GM21737 (cell line): Measurements from ENCODE around the gene TKFC.
A peak's percentile ranks its signal among the peaks of the same experiment; 100 is the strongest.
"Not testable (repeated sequence)": the region's sequence is repeated elsewhere in the genome, so short reads cannot be mapped to it uniquely, and the experiment has no call there.

Source experiments
- ATAC-seq: cut with Tn5 transposase; IDR thresholded peaks from one replicate; pipeline ENCODE4 v1.9.1; 2021; ENCODE audit warnings: mild to moderate bottlenecking, moderate library complexity; ENCODE audit not compliant: unreplicated experiment

TKFC gene

DNA sequence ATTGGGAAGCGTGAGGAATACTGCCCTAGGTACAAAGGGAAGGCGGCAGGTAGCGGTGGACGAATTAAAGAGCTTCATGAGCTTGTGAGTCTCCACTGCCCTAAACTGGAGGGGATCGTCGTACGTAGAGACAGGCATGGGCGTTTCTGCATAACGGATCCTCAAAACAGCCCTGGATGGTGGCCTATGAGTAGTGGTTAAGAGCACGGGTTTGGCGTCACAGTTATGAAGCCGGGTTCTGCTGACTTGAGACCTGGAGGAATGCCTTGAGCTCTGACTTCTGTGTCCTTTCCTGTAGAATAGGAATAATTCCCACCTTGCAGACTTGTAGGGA is 29.5 kb downstream of the TKFC start:
- peak; percentile 6 for ATAC-seq

DNA sequence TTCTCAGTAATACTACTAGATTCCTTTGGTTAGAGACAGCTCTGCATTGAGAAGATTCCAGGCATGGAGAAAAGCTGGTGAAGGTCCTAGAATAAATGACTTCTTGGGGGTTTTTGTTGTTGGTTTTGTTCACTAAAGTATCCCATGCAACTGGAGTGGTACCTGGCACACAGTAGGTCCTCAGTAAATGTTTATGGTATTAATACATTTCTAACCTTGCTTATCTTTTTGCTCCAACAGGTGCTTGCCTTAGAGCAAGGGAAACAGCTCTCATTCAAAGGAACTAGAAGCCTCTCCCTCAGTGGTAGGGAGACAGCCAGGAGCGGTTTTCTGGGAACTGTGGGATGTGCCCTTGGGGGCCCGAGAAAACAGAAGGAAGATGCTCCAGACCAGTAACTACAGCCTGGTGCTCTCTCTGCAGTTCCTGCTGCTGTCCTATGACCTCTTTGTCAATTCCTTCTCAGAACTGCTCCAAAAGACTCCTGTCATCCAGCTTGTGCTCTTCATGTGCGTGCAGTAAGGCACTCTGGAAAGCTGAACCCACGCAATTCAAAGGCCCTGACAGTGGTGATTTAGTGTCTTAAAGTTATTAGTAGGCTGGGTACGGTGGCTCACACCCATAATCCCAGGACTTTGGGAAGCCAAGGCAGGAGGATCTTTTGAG is 31.1 kb downstream of the TKFC start:
- ATAC-seq, result no peak

DNA sequence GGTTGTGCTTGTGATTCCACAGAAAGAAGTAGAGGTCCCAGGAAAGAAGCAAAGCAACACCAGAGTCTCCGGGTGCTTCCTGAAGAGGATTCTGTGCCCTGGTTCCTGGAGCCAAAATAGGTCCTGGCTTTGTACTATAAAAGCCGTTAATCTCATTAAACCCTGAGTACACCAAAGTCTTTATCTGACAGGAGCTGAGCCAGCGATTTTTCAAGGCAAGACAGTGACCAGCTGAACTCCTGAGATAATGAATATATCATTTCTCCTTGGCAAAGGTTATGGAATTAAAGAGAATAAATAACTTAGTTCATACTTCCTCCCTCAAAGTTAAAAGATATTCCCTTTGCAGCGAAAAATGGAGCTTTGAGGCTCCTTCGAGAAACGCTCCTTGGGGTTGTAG is 34.4 kb downstream of the TKFC start:
- ATAC-seq, result no peak

DNA sequence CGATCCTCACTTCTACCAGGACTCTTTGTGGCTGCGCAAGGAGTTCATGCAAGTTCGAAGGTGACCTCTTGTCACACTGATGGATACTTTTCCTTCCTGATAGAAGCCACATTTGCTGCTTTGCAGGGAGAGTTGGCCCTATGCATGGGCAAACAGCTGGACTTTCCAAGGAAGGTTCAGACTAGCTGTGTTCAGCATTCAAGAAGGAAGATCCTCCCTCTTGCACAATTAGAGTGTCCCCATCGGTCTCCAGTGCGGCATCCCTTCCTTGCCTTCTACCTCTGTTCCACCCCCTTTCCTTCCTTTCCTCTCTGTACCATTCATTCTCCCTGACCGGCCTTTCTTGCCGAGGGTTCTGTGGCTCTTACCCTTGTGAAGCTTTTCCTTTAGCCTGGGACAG is 35.6 kb downstream of the TKFC start:
- ATAC-seq, result no peak

DNA sequence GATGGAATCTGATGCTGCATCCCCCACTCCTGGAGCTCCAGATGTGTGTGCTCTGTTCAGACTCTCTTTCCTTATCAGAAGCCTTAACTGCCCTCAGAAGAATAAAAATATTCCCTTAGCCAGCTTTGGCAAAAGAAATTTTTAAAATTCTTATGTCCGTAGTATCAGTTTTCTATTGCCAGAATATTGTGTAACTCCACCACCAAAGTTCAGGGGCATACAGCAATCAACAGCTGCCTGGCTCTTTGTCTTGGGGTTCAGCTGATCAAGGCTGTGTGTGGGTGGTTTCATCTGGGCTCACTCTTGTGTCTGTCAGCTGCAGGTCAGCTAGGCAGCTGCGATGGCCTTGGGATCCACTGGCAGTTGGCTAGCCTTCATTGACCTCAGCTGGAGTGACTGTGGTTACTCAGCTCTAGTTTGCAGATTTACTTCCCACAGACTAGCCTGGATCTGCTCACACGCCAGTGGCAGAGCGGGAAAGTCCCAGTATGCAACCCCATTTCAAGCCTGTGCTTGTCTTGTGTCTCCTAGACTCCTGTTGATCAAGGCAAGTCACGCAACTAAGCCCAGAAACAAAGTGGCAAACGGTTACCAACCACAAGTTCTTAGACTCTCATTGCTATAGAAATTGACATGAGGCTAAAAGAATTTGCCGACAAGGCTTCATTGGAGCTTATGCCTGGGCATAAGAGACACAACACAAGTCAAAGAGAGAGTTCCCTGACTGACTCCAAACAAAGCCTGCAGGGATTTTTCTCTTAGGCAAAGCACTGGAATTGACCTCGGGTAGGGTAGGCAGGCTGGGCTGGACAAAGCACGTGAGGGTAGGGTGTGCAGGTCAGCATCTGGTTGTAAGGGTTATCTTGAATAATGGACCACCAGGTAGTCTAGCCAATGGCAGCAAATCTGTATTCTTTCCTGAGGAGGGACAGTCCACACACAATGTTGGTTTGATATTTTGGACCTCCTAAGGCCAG is 36.6 kb downstream of the TKFC start:
- ATAC-seq, result no peak

DNA sequence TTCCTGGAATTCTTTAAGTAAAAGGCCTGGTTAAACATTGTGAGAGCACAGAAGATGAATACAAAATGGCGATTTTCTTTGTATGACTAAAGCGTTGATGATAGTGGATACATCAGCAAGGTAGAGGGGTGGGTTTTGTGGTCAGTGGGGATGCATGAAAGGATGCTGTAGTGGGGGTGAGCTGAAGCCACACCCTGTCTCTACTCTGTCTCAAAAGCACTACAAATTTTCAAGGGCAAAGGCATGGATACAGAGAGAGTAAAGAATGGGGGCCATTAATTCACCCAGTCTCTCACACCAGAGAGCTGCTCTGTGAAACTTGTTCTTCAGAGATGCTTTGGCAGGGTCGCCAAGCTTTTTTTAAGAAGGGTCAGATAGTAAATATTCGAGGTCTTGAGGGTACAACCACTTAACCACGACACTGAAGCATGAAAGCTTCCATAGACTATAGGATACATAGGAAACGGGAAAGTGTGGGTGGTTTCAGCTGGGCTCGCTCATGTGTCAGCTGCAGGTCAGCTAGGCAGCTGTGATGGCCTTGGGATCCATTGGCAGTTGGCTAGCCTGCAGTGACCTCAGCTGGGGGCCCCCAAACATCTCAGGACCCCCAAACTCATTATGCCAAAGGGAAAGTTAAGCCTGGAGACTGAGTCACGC is 37.4 kb downstream of the TKFC start:
- ATAC-seq, result no peak

DNA sequence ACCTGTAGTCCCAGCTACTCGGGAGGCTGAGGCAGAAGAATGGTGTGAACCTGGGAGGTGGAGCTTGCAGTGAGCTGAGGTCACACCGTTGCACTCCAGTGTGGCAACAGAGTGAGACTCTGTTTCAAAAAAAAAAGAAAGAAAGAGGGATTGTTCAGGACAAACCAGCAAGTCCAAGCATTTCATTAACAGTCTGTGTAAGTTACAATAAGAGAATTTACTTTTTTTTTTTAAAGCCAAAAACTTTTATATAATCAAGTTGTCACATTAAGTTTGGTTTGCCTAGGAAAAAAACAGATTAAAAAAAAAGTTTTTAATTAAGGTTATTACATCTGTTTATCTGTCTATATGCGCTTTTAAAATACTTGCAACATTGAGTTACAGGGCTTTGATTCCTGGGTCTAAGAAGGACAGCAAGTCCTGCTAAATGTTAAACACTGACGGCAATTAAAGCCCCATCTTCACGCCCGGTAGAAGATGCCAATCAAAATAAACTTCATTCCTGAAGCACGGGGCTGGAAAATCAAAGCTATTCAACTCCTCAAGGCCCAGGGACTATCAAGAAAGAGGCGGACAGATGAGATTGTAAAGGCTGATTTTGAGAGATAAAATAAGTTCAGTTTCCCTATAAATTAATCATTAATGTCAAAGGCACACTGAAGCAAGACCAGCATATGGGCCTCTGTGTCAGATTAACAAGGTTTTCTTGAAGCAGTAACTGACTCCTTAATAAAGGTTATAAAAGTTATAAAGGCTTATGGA is 39.8 kb downstream of the TKFC start:
- no peak for ATAC-seq

DNA sequence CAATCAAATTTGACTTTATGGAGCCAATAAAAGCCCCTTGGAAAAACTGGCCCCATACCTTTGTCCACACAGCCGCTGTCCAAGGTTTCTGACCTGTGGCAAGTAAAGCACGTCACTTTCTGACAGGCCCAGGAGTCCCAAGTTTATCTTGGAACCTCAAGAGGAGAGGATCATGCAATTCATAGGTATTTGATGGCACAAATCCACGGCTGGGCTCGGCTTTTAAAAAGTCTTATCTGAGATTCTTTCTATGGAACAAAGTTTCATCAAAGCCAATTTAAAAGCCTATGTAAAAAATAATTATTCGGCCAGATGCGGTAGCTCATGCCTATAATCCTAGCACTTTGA is 42.7 kb downstream of the TKFC start:
- no peak for ATAC-seq

DNA sequence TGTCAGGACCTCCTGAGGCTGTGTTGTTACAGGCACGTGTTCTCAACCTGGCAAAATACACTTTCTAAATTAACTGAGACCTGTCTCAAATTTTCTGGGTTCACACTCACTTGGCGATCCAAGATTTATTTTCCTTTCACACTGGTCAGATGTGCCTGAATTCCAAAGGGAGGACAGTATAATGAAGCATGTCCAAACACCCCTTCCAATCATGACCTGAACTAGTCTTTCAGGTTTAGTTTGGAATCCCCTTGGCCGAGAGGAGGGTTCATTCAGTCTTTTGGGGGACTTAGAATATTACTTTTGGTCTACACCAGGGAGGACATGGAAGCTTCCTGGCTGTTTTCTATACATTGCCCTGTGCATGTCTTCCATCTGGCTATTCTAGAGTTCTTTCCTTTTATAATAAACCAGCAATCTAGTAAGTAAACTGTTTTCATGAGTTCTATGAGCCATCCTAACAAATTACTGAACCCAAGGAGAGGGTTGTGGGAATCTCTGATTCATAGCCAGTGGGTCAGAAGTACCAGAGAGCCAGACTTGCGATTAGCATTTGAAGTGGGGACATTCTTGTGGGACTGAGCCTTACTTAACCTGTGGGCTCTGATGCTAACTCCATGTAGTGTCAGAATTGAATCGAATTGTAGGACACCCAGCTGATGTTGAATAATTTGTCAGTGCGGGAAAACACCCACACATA is 44.6 kb downstream of the TKFC start:
- ATAC-seq, result no peak

DNA sequence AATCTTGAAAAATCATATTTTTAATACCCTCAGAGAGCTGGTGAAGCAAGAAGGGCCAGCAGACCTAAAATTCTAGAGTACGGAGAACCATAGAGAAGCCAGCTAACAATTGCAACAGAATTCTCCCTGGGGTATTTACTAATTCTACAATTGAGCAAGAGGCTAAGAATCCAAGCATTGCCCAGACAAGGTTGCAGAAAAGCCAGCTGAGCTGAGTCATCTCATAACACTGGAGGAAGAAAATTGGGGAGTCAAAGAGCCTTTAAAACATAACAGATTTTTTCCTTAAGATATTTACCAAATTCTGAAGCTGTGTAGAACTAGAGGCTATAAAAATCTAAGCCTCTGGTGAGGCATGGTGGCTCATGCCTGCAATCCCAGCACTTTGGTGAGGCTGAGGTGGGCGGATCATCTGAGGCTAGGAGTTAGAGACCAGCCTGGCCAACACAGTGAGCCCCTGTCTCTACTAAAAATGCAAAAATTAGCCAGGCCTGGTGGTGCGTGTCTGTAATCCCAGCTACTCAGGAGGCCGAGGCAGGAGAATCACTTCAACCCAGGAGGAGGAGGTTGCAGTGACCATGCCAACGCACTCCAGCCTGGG is 45.8 kb downstream of the TKFC start:
- ATAC-seq, result no peak

DNA sequence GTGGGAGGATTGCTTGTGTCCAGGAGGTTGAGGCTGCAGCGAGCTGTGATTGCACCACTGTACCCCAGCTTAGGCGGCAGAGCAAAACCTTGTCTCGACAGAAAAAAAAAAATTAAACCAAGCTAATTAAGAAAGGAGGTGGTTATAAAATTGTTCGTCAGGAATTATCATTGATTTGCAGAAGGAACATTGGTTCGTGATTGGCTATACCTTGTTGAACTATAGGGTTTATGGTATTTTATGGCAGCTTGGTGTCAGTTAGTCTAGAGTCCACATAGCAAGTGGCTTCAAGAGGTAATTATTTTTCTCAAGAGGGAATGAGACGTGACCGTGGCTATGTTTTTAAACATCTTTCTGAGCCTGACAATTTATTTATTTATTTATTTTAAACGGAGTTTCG is 47.9 kb downstream of the TKFC start:
- ATAC-seq, result no peak

DNA sequence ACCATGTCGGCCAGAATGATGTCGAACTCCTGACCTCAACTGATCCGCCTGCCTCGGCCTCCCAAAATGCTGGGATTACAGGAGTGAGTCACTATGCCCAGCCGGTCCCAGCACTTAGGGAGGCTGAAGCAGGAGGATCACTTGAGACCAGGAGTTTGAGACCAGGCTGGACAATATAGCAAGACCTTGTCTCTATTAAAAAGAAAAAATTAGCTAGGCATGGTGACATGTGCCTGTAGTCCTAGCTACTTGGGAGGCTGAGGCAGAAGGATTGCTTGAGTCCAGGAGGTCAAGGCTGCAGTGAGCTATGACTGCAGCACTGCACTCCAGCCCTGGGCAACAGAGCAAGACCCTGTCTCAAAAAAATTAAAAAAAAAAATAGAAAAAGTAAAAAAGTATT is 50.8 kb downstream of the TKFC start:
- ATAC-seq, result not testable (repeated sequence)

DNA sequence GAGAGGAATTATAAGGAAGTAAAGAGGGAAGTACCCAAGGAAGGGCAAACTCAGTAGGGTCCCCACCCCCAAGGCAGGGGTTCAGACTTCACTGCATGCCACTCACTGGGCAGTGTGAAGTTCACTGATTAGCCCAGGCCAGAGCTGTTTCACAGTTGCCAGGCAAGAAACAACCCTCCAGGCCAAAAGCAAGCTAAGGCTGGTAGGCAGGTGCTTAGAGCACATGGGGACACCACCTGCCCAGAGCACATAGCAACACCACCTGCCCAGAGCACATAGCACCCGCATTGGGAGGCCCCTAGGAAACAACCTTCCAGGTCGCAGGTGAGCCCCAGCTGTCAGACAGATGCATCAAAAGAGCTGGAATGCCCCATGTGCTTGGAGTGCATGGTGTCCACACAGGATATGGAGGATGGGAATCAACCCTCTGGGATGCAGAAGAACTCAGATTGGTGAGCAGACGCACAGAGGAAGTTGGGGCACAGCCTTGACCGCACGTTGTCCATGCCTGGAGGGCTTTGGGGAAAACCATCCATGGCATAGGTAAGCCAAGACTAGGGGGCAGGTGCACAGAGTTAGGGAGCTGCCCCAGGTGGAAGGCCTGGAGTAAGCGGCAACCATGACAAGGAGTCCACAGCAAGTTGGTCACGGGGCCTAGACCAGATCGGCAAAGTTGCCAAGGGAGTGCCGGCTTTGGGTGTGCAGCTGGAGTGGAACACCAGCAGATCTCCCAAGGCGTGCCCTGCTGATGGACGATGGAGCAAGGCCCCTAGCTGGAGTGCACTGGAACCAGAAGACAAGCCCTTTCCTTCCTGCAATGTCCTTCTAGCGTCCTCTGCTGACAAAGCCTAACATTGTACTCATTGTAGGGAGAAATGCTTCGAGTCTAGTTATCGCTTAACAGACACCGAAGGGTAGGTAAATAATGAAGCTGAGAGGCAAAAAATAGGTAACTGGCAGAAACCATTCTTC is 51.5 kb downstream of the TKFC start:
- ATAC-seq, result no peak

DNA sequence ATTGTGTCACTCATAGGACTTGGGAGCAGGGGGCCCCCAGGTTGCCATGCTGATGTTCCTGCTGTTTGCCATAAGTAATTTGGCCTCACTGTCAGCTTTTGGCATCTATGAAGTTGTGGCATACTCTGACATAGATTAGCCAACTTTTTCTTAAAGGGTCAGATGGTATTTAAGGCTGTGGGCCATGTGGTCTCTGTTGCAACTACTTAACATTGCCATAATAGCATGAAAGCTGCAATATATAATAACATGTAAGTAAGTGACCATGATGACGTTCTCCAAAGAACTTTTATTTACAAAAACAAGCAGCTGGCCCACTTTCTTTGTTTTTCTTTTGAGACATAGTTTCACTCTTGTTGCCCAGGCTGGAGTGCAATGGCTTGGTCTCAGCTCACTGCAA is 57.1 kb downstream of the TKFC start:
- ATAC-seq, result no peak

DNA sequence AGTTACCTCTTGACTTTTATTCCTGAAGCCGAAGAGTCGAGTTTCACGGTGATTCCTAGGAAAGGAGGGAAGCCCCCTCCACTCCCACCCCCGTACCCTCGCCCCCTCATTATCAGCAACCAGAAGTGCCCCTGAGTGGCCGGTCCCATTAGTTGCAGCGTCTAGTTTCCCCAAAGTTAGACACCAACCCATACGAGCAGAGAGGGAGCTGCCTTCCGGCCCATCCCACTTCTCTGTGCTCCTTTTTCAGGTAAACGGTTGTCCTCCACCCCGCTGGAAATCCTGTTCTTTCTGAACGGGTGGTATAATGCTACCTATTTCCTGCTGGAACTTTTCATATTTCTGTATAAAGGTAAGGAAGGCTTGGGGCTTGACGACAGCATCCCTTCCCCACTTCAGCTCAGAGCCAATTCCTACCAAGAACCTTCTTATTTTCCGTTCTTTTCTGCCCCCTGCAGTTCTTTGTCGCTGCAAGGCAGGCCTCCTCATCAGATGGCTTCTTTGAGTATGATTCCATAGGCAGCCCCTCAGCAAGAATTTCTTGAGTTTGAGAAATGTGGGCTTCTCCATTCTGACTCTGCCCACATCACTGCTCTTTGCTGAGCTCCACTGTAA is 60.1 kb downstream of the TKFC start:
- ATAC-seq, result no peak
